Measurements from ENCODE around the gene FYN.

Gene FYN

DNA sequence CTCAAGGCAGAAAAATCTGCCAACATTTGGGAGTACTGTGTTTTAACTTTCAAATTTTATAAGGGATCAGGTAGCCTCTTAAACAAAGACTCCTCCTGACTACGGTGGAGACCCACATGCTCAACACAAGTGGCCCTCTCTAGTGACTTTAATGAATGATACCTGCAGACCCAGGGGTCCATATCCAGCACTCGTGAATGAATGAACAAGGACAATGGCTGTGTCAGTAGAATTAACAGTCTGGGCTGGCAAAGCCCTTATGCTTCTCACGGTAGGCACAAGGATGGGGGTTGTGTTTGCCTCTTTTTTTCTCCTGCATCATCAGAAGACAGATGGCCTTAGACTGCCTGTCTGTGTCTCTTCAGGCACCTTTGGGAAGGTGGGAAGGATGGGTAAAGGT is 154.9 kb downstream of the FYN start:
- Histone ChIP-seq H3K27ac (no peak overlapping the region; the same call in 1 of the 2 replicates), H3K9me3 (ENCODE audit: low read depth, low read length) (no peaks in the 10 kb centered on the region), H3K9ac (ENCODE audit: insufficient read length) (no peak overlapping the region), H3K36me3 (ENCODE audit: insufficient read depth, low read length) (peaks cover 58% of the 10 kb centered on the region), H3K4me3 (no peak overlapping the region)
- DNase-seq (ENCODE audit: low read depth, low spot score), result no peak
- no peak for TF ChIP-seq FOXP2 (optimal IDR thresholded peaks at IDR 0.05; ENCODE audit: control extremely low read depth, extremely low read length, insufficient read depth)
- no peak for TF ChIP-seq POLR2AphosphoS5 (IDR thresholded peaks at IDR 0.05; ENCODE audit: borderline replicate concordance, low read depth, low read length)
- TF ChIP-seq EZH2 (IDR thresholded peaks at IDR 0.05), result no peak

DNA sequence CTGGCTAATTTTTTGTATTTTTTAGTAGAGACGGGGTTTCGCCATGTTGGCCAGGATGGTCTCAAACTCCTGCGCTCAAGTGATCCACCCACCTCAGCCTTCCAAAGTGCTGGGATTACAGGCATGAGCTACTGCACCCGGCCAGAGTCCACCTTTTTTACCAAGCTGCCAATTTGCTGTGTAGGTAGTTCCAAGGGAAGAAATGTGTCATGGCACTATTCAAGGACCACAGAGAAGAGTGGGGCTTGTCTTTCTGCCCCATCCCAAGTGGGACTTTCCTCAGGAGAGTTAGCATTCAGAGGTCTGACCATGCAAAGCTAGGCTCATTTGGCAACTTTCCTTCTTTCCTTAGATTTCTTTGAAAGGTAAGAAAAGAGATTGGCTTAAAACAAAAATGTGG is 155.6 kb downstream of the FYN start:
- no peak overlapping the region for H3K9ac ChIP-seq (ENCODE audit: insufficient read length)
- DNase-seq (ENCODE audit: low read depth, low spot score), result no peak
- no peaks in the 10 kb centered on the region for H3K9me3 ChIP-seq (ENCODE audit: low read depth, low read length)
- H3K4me3 ChIP-seq, result no peak overlapping the region
- peaks cover 65% of the 10 kb centered on the region for H3K36me3 ChIP-seq (ENCODE audit: insufficient read depth, low read length)
- H3K27ac ChIP-seq, result no peak overlapping the region
- no peak for TF ChIP-seq FOXP2 (optimal IDR thresholded peaks at IDR 0.05; ENCODE audit: control extremely low read depth, extremely low read length, insufficient read depth)

DNA sequence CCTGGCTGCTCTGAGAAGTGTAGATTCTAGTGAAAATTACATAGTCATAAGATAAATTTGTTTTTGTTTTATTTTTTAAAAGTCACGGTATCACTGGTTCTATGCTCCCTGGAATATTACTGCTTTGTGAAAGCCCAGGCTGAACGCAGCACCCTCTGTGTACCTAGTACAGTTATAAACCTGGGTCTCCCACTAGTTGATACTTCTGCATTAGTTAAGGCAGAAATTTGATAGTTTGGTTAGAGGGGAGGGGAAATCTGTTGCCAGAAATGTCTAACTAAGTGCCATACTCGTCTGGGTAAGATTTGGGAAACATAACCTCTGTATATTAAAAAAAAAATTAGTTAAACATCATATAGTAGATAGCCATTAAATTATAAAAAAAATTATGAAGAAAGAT is 156.9 kb downstream of the FYN start:
- Histone ChIP-seq H3K9me3 (ENCODE audit: low read depth, low read length) (no peaks in the 10 kb centered on the region), H3K4me3 (no peak overlapping the region), H3K9ac (ENCODE audit: insufficient read length) (no peak overlapping the region), H3K36me3 (ENCODE audit: insufficient read depth, low read length) (peaks cover 78% of the 10 kb centered on the region), H3K27ac (peak overlapping the region; percentile 33; the same call in 1 of the 2 replicates)
- TF ChIP-seq FOXP2 (optimal IDR thresholded peaks at IDR 0.05; ENCODE audit: control extremely low read depth, extremely low read length, insufficient read depth) (no peak), POLR2AphosphoS5 (IDR thresholded peaks at IDR 0.05; ENCODE audit: borderline replicate concordance, low read depth, low read length) (no peak), EZH2 (IDR thresholded peaks at IDR 0.05) (no peak)
- no peak for DNase-seq (ENCODE audit: low read depth, low spot score)

DNA sequence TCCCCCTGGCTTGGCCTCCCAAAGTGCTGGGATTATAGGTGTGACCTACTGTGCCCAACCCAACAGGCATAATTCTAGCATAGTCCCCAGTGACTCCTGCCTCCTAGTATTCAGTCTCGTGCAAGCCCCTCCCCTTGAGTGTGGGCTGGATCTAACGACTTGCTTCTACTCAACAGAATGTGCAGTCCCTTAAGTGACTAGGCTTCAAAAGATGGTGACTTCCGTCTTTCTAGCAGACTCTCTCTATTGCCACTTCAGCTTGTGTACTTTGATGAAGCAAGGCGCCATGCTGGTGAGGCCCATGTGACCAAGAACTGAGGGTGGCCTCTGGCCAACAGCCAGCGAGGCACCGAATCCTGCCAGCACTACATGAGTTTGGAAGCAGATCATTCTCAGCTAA is 157.9 kb downstream of the FYN start:
- Histone ChIP-seq H3K27ac (peak overlapping the region; percentile 46; the same call in 1 of the 2 replicates), H3K9ac (ENCODE audit: insufficient read length) (no peak overlapping the region), H3K36me3 (ENCODE audit: insufficient read depth, low read length) (peaks cover 76% of the 10 kb centered on the region), H3K4me3 (no peak overlapping the region), H3K9me3 (ENCODE audit: low read depth, low read length) (no peaks in the 10 kb centered on the region)
- no peak for DNase-seq (ENCODE audit: low read depth, low spot score)
- TF ChIP-seq POLR2AphosphoS5 (IDR thresholded peaks at IDR 0.05; ENCODE audit: borderline replicate concordance, low read depth, low read length) (no peak), FOXP2 (optimal IDR thresholded peaks at IDR 0.05; ENCODE audit: control extremely low read depth, extremely low read length, insufficient read depth) (no peak), EZH2 (IDR thresholded peaks at IDR 0.05) (no peak)

DNA sequence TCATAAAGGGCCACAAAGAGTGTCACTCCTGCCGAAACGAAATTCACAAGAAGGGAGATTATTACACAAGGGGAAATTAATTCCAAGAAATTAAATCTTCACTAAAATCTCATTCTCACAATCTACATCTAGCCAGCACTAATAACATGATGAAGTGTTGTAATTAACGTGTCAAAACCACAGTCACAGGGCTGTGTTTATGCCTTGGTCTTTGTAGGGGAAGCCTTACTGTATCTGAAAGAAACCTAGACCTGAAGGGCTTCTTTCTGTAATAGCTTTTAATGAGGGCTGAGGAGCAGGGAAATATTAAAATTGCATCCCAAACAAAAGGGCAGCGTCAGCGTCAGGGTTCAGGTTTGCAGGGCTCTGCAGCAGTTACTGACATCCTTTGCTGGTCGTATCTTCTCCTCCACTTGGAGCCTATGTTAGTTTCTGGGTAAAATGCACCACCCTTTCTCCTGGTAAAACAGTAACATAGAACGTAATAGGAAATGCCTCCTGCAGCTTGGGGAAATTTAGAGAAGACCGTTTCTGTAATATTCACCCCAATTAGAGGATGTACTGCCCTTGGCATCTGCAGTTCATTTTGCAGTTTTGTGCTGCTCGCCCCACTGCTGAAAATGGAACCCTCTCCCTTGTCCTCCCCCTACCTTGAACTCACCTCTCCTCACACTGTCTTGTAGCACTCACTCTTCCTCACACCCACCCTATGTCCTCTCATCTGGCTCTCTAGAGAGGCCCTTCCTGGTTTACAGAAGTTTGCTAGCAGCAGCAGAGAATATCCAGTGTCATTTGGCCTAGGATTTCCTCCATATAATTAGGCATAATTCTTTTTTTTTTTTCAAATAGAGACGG is 158.6 kb downstream of the FYN start:
- H3K9me3 ChIP-seq (ENCODE audit: low read depth, low read length), result no peaks in the 10 kb centered on the region
- H3K9ac ChIP-seq (ENCODE audit: insufficient read length), result no peak overlapping the region
- no peak for DNase-seq (ENCODE audit: low read depth, low spot score)
- peaks cover 70% of the 10 kb centered on the region for H3K36me3 ChIP-seq (ENCODE audit: insufficient read depth, low read length)
- no peak overlapping the region for H3K4me3 ChIP-seq
- TF ChIP-seq FOXP2 (optimal IDR thresholded peaks at IDR 0.05; ENCODE audit: control extremely low read depth, extremely low read length, insufficient read depth), result no peak
- TF ChIP-seq POLR2AphosphoS5 (IDR thresholded peaks at IDR 0.05; ENCODE audit: borderline replicate concordance, low read depth, low read length), result no peak
- no peak for TF ChIP-seq EZH2 (IDR thresholded peaks at IDR 0.05)
- H3K27ac ChIP-seq, result peak overlapping the region; percentile 89; the same call in 1 of the 2 replicates

DNA sequence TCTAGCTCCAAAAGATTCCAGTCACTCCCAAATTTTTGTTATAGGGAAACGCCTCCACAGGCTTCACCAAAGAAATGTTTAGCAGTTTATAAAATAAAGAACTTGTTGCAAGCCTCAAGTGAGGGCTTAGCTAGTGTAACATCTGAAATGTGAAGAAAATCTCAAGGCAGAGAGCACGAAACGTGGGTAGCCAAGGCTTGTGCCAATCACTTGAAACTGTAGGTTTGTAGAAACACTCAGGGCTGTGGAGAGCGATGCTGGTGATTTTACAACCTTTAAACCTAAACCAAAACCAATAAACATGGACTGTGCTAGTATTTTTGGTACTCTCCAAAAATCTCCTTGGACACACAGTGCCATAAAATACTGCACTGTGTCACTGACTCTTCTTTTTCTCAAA is 159.4 kb downstream of the FYN start:
- TF ChIP-seq FOXP2 (optimal IDR thresholded peaks at IDR 0.05; ENCODE audit: control extremely low read depth, extremely low read length, insufficient read depth) (no peak), POLR2AphosphoS5 (IDR thresholded peaks at IDR 0.05; ENCODE audit: borderline replicate concordance, low read depth, low read length) (no peak)
- Histone ChIP-seq H3K4me3 (no peak overlapping the region), H3K9me3 (ENCODE audit: low read depth, low read length) (no peaks in the 10 kb centered on the region), H3K27ac (peak overlapping the region; percentile 89), H3K36me3 (ENCODE audit: insufficient read depth, low read length) (peaks cover 61% of the 10 kb centered on the region), H3K9ac (ENCODE audit: insufficient read length) (no peak overlapping the region)
- DNase-seq (ENCODE audit: low read depth, low spot score), result no peak

DNA sequence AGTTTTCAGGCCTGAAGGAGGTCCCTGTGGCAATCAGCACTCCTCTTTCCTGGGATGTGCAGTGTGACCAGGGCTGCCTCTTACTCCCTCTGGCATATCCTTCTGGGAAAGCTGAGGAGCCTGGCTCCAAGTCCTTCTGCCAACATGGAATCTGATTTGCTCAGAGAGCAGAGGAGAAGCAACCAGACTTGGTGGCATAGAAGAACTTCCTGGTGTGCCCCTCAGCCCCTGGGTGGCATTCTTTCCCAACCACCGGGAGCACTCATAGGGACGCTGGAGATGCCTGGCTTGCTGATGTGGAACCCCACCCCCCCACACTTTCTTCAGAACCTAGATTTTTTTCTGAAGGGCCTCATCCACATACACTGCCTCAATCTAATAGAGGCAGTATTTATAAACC is 160.0 kb downstream of the FYN start:
- no peak for DNase-seq (ENCODE audit: low read depth, low spot score)
- Histone ChIP-seq H3K9me3 (ENCODE audit: low read depth, low read length) (no peaks in the 10 kb centered on the region), H3K9ac (ENCODE audit: insufficient read length) (peak overlapping the region; percentile 2), H3K27ac (peak overlapping the region; percentile 89), H3K36me3 (ENCODE audit: insufficient read depth, low read length) (peaks cover 56% of the 10 kb centered on the region), H3K4me3 (no peak overlapping the region)
- TF ChIP-seq POLR2AphosphoS5 (IDR thresholded peaks at IDR 0.05; ENCODE audit: borderline replicate concordance, low read depth, low read length) (no peak), FOXP2 (optimal IDR thresholded peaks at IDR 0.05; ENCODE audit: control extremely low read depth, extremely low read length, insufficient read depth) (no peak), EZH2 (IDR thresholded peaks at IDR 0.05) (no peak)

DNA sequence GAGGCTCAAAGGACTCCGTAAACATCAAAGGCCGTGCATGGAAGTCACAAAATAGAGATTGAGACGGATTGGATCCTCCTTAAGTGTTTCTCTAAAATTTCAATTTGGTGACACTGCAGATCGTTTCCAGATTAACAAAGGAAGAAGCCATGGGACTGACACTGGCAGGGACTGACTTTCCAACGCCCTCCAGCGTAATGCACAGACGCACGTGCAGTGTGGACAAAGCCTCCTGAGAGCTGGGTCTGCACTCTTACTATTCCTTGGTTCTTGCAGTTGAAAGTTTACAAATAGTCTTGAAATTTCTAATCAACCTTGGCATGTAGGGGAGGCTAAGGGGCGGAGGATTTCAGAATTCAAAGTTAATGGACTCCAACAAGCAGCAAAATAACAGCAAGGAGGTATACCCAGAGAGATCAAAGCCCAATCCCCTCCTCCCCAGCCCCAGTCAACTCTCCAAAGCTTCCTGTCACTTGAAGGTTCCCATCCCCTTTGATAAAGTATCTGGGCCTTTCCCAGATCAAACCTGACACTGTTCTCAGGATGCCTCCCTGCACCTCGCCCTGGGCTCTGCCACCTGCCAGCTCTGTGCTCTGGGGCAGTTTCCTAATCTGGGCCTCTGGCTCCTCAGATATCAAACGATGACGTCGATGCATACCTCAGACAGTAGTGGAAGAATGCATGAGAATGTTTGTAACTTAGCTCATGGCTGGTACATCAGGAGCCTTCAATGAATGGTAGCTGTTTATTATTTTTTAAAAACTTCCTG is 161.1 kb downstream of the FYN start:
- Histone ChIP-seq H3K9ac (ENCODE audit: insufficient read length) (peak overlapping the region; percentile 35), H3K36me3 (ENCODE audit: insufficient read depth, low read length) (peaks cover 53% of the 10 kb centered on the region), H3K4me3 (no peak overlapping the region), H3K9me3 (ENCODE audit: low read depth, low read length) (no peaks in the 10 kb centered on the region), H3K27ac (peak overlapping the region; percentile 89)
- DNase-seq (ENCODE audit: low read depth, low spot score), result no peak
- TF ChIP-seq FOXP2 (optimal IDR thresholded peaks at IDR 0.05; ENCODE audit: control extremely low read depth, extremely low read length, insufficient read depth), result no peak
